Neural crest cell (in vitro differentiated cells): ENCODE results near the gene RUNX2. TPM values are rescaled to one million over a fixed set of nuclear protein-coding genes. Genes with fewer than 3 reads are reported as not detected.

ENCODE experiments used
- DNase-seq: peaks from one replicate; pipeline ENCODE4 v3.0.0; 2021; ENCODE audit warnings: low read depth, mixed read lengths, low spot score
- H3K27ac Mint-ChIP-seq: one replicate; pipeline ENCODE4 v1.8.0; 2021; ENCODE audit warnings: mild to moderate bottlenecking, mixed read lengths; ENCODE audit not compliant: unreplicated experiment
- H3K27me3 Mint-ChIP-seq: 2 replicates; pipeline ENCODE4 v1.8.0; 2021; ENCODE audit warnings: low read depth, mild to moderate bottlenecking, mixed read lengths
- H3K36me3 Mint-ChIP-seq: 2 replicates; pipeline ENCODE4 v1.8.0; 2021; ENCODE audit warnings: low read depth, mild to moderate bottlenecking, mixed read lengths
- H3K4me1 Mint-ChIP-seq: 2 replicates; pipeline ENCODE4 v1.8.0; 2021; ENCODE audit warnings: mixed read lengths
- H3K4me3 Mint-ChIP-seq: one replicate; pipeline ENCODE4 v1.8.0; 2021; ENCODE audit warnings: mild to moderate bottlenecking, mixed read lengths
- H3K9me3 Mint-ChIP-seq: 2 replicates; pipeline ENCODE4 v1.8.0; 2021; ENCODE audit warnings: mixed read lengths
- total RNA-seq: library from RNA; stranded (reverse); gene quantifications from 2 replicates; pipeline ENCODE4 v1.2.1, GENCODE V29; 2021
- TF ChIP-seq, protein P1 (sequence below): fragments of 200-600 bp; sonication (generic); conservative IDR thresholded peaks from 2 replicates; pipeline ENCODE4 v1.5.0; 2021; ENCODE audit warnings: antibody characterized with exemption, mild to moderate bottlenecking

Gene RUNX2
- total RNA-seq, 1 donor from 2014 or later: 0.16 TPM

GRCh38 chr6:45415315-45415714 is 87.2 kb downstream of the RUNX2 start:
- no peaks in the 10 kb centered on the region for H3K36me3 Mint-ChIP-seq
- DNase-seq: no peak
- TF ChIP-seq, protein P1, sequence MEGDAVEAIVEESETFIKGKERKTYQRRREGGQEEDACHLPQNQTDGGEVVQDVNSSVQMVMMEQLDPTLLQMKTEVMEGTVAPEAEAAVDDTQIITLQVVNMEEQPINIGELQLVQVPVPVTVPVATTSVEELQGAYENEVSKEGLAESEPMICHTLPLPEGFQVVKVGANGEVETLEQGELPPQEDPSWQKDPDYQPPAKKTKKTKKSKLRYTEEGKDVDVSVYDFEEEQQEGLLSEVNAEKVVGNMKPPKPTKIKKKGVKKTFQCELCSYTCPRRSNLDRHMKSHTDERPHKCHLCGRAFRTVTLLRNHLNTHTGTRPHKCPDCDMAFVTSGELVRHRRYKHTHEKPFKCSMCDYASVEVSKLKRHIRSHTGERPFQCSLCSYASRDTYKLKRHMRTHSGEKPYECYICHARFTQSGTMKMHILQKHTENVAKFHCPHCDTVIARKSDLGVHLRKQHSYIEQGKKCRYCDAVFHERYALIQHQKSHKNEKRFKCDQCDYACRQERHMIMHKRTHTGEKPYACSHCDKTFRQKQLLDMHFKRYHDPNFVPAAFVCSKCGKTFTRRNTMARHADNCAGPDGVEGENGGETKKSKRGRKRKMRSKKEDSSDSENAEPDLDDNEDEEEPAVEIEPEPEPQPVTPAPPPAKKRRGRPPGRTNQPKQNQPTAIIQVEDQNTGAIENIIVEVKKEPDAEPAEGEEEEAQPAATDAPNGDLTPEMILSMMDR: no peak
- H3K27ac Mint-ChIP-seq: no peak overlapping the region
- peaks cover 12% of the 10 kb centered on the region for H3K4me1 Mint-ChIP-seq
- peaks cover 58% of the 10 kb centered on the region for H3K27me3 Mint-ChIP-seq
- no peak overlapping the region for H3K4me3 Mint-ChIP-seq
- H3K9me3 Mint-ChIP-seq: no peaks in the 10 kb centered on the region

DNA sequence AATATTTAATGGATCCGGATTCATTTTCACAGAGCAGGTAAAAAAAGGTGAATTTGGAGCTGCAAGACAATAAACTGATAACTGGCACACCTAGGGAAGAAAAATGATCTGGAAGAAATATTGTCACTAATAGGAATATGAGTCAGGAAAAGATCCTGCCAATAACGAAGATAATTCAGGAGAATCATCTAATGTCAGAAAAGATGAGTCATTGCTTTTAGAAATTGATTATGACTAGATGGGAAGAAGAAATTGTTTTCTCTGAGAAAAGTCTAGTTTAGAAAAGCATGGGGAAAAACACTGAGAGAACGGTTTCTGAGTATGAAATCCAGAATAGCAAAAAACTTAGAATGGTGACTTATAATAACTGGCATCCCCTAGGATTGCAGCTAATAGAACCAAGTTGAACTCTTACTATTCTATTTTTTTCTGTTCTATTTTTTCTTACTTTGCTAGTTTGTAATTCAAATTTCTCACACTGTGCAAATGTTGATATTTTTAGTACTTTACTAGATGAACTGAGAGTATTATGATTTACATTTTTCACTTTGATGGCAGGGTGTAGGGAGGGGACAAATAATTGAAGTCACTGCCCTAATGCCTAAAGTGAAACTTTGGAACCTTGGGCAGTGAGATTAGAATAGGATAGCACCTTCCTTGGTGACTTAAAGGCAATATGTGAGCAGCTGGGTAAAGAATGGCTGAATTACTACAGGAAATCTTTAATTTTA is 87.8 kb downstream of the RUNX2 start:
- peaks cover 18% of the 10 kb centered on the region for H3K4me1 Mint-ChIP-seq
- TF ChIP-seq, protein P1: no peak
- no peaks in the 10 kb centered on the region for H3K36me3 Mint-ChIP-seq
- no peak for DNase-seq
- peaks cover 64% of the 10 kb centered on the region for H3K27me3 Mint-ChIP-seq
- no peak overlapping the region for H3K27ac Mint-ChIP-seq
- no peak overlapping the region for H3K4me3 Mint-ChIP-seq
- H3K9me3 Mint-ChIP-seq: no peaks in the 10 kb centered on the region

GRCh38 chr6:45416700-45417099 is 88.6 kb downstream of the RUNX2 start:
- Mint-ChIP-seq H3K4me3 (no peak overlapping the region), H3K27me3 (peaks cover 71% of the 10 kb centered on the region), H3K9me3 (no peaks in the 10 kb centered on the region), H3K27ac (no peak overlapping the region), H3K4me1 (peaks cover 26% of the 10 kb centered on the region), H3K36me3 (no peaks in the 10 kb centered on the region)
- DNase-seq: no peak
- TF ChIP-seq, protein P1: no peak

- H3K4me1 Mint-ChIP-seq: peaks cover 26% of the 10 kb centered on the region
- H3K9me3 Mint-ChIP-seq: no peaks in the 10 kb centered on the region
- no peaks in the 10 kb centered on the region for H3K36me3 Mint-ChIP-seq
- TF ChIP-seq, protein P1: no peak
- no peak overlapping the region for H3K27ac Mint-ChIP-seq
- no peak overlapping the region for H3K4me3 Mint-ChIP-seq
- H3K27me3 Mint-ChIP-seq: peaks cover 77% of the 10 kb centered on the region
- DNase-seq: no peak
Measured at GRCh38 chr6:45417436-45417835, 89.3 kb downstream of the RUNX2 start.

DNA sequence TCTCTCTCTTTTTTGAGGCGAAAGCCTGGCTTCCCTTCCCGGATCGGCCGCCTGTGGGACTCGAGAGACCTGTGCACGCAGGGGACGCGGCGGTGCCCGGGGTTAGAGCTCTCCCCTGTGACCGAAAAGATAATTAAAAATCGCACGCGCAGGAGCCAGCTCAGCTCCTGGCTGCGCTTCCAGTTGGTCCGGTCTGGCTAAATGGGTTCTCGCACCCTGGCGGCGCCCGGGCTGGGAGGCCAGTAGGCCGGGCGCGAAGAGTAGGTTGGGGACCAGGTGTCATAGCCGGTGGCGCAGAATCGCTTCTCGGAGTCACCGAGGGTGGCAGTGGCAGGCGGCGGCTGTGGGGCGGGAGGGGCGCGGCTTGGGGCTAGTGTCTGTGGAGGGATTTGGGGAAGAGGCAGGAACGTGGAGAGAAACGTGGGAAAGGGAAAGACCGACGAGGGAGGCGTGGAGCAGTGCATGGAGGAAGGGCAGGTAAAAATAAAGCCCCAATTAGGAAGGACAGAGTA is 91.5 kb downstream of the RUNX2 start:
- peaks cover 26% of the 10 kb centered on the region for H3K4me1 Mint-ChIP-seq
- H3K9me3 Mint-ChIP-seq: no peaks in the 10 kb centered on the region
- H3K4me3 Mint-ChIP-seq: peak overlapping the region; percentile 84
- peaks cover 91% of the 10 kb centered on the region for H3K27me3 Mint-ChIP-seq
- no peaks in the 10 kb centered on the region for H3K36me3 Mint-ChIP-seq
- H3K27ac Mint-ChIP-seq: no peak overlapping the region
- DNase-seq: peak; percentile 27
- TF ChIP-seq, protein P1: peak; percentile 57
